Liver (tissue), 3 donors: ENCODE data around the gene F11.

Experiments
- ATF3 ChIP-seq: IDR thresholded peaks from 2 replicates; pipeline ENCODE4 v1.6.1; 2016; ENCODE audit warnings: antibody characterized with exemption
- CTCF ChIP-seq: fragments of 150-350 bp; IDR thresholded peaks from 2 replicates; pipeline ENCODE4 v1.5.1; 2017; ENCODE audit warnings: improper control_type of control experiment, low read depth, low read length; ENCODE audit not compliant: missing input control
- FOXA1 ChIP-seq: IDR thresholded peaks from 2 replicates; pipeline ENCODE4 v1.6.1; 2016; ENCODE audit warnings: antibody characterized with exemption
- FOXA2 ChIP-seq: IDR thresholded peaks from 2 replicates; pipeline ENCODE4 v1.6.1; 2016; ENCODE audit warnings: antibody characterized with exemption
- GABPA ChIP-seq, 2 donors: IDR thresholded peaks in 1 of 2; conservative IDR thresholded peaks in 1 of 2; 2 replicates each; pipeline ENCODE4 v1.6.1; 2016; ENCODE audit warnings: antibody characterized with exemption in 2 of 2, mild to moderate bottlenecking in 1 of 2, moderate library complexity in 1 of 2
- JUND ChIP-seq, 2 donors: IDR thresholded peaks; 2 replicates each; pipeline ENCODE4 v1.6.1; 2016; ENCODE audit warnings: antibody characterized with exemption in 2 of 2
- MAX ChIP-seq: IDR thresholded peaks from 2 replicates; pipeline ENCODE4 v1.6.1; 2016; ENCODE audit warnings: antibody characterized with exemption
- RAD21 ChIP-seq, 2 donors: IDR thresholded peaks; 2 replicates each; pipeline ENCODE4 v1.6.1; 2016; ENCODE audit warnings: antibody characterized with exemption in 2 of 2, mild to moderate bottlenecking in 2 of 2
- REST ChIP-seq: IDR thresholded peaks from 2 replicates; pipeline ENCODE4 v1.6.1; 2016; ENCODE audit warnings: antibody characterized with exemption, mild to moderate bottlenecking
- RXRA ChIP-seq, 2 donors: IDR thresholded peaks; 2 replicates each; pipeline ENCODE4 v1.6.1; 2017 to 2018; ENCODE audit warnings: antibody characterized with exemption in 2 of 2, mild to moderate bottlenecking in 1 of 2
- SP1 ChIP-seq: IDR thresholded peaks from 2 replicates; pipeline ENCODE4 v1.6.1; 2018; ENCODE audit warnings: antibody characterized with exemption, mild to moderate bottlenecking
- TAF1 ChIP-seq: conservative IDR thresholded peaks from 2 replicates; pipeline ENCODE4 v1.6.1; 2016; ENCODE audit warnings: antibody characterized with exemption, mild to moderate bottlenecking
- YY1 ChIP-seq: IDR thresholded peaks from 2 replicates; pipeline ENCODE4 v1.6.1; 2016; ENCODE audit warnings: antibody characterized with exemption, mild to moderate bottlenecking
- donor health status: healthy.
- donor health status: healthy.

GRCh38 chr4:186294160-186294559 lies 28.2 kb downstream of the F11 start:
- TF ChIP-seq CTCF = no peak
- TF ChIP-seq RXRA (IDR thresholded peaks at IDR 0.05) = no peak
- TF ChIP-seq RAD21 (IDR thresholded peaks at IDR 0.05) = no peak
- TF ChIP-seq REST = no peak
- TF ChIP-seq GABPA (IDR thresholded peaks at IDR 0.05 in 1 of 2, conservative IDR thresholded peaks at IDR 0.05 in 1 of 2) = no peak
- TF ChIP-seq MAX = no peak
- no peak for TF ChIP-seq YY1
- no peak for TF ChIP-seq JUND (IDR thresholded peaks at IDR 0.05)
- TF ChIP-seq SP1 = no peak
- no peak for TF ChIP-seq FOXA1
- no peak for TF ChIP-seq TAF1
- TF ChIP-seq FOXA2 = no peak
- no peak for TF ChIP-seq ATF3
